PFSK-1 (cell line): ENCODE measurements around the gene LARP4B.

Source experiments
- FOXP2 ChIP-seq: optimal IDR thresholded peaks from 2 replicates; pipeline ENCODE3; 2011; ENCODE audit warnings: borderline replicate concordance, control low read depth, inconsistent platforms; ENCODE audit not compliant: insufficient read depth; ENCODE audit errors: extremely low read length, extremely low read depth
- POLR2AphosphoS5 ChIP-seq: IDR thresholded peaks from 2 replicates; pipeline ENCODE4 v1.6.1; 2012; ENCODE audit warnings: low read depth, mild to moderate bottlenecking, control low read depth, low read length, moderate library complexity
- SIN3A ChIP-seq: IDR thresholded peaks from 2 replicates; pipeline ENCODE4 v1.6.1; 2012; ENCODE audit warnings: mild to moderate bottlenecking, low read length, moderate library complexity, borderline replicate concordance; ENCODE audit not compliant: insufficient read depth
- TAF1 ChIP-seq: IDR thresholded peaks from 2 replicates; pipeline ENCODE4 v1.6.1; 2012; ENCODE audit warnings: low read length, control low read depth, borderline replicate concordance; ENCODE audit not compliant: insufficient read depth
- TF ChIP-seq, protein P1 (sequence below), 2 experiments: IDR thresholded peaks; 2 replicates each; pipeline versions ENCODE4 v1.6.1 to v1.8.0; 2011 to 2012; ENCODE audit warnings: low read depth in 2 of 2, low read length in 2 of 2, control low read depth in 1 of 2, inconsistent platforms in 1 of 2, mild to moderate bottlenecking in 1 of 2, moderate library complexity in 1 of 2; ENCODE audit not compliant: insufficient read depth in 1 of 2

The LARP4B gene

DNA sequence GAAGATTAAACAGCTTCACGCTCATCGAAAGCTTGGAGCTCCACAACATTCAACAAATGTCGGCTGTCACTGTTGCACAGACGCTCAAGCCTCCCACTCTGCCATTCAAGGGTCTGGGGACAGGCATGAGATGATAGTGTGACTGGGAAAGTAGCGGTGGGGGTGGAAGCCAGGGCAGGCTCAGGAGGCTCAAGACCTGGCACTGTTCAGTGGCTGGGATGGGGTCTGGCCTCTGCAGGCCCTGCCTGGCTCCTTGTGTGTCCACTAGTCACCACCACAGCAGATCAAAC, 43.2 kb upstream of the LARP4B start:
- no peak for TF ChIP-seq TAF1
- TF ChIP-seq FOXP2 = no peak
- TF ChIP-seq SIN3A = no peak
- TF ChIP-seq POLR2AphosphoS5 = no peak
- TF ChIP-seq, protein P1, sequence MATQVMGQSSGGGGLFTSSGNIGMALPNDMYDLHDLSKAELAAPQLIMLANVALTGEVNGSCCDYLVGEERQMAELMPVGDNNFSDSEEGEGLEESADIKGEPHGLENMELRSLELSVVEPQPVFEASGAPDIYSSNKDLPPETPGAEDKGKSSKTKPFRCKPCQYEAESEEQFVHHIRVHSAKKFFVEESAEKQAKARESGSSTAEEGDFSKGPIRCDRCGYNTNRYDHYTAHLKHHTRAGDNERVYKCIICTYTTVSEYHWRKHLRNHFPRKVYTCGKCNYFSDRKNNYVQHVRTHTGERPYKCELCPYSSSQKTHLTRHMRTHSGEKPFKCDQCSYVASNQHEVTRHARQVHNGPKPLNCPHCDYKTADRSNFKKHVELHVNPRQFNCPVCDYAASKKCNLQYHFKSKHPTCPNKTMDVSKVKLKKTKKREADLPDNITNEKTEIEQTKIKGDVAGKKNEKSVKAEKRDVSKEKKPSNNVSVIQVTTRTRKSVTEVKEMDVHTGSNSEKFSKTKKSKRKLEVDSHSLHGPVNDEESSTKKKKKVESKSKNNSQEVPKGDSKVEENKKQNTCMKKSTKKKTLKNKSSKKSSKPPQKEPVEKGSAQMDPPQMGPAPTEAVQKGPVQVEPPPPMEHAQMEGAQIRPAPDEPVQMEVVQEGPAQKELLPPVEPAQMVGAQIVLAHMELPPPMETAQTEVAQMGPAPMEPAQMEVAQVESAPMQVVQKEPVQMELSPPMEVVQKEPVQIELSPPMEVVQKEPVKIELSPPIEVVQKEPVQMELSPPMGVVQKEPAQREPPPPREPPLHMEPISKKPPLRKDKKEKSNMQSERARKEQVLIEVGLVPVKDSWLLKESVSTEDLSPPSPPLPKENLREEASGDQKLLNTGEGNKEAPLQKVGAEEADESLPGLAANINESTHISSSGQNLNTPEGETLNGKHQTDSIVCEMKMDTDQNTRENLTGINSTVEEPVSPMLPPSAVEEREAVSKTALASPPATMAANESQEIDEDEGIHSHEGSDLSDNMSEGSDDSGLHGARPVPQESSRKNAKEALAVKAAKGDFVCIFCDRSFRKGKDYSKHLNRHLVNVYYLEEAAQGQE (IDR thresholded peaks at IDR 0.05; ENCODE audit: insufficient read depth in 1 of 2, low read depth in 2 of 2, low read length in 2 of 2) = no peak

DNA sequence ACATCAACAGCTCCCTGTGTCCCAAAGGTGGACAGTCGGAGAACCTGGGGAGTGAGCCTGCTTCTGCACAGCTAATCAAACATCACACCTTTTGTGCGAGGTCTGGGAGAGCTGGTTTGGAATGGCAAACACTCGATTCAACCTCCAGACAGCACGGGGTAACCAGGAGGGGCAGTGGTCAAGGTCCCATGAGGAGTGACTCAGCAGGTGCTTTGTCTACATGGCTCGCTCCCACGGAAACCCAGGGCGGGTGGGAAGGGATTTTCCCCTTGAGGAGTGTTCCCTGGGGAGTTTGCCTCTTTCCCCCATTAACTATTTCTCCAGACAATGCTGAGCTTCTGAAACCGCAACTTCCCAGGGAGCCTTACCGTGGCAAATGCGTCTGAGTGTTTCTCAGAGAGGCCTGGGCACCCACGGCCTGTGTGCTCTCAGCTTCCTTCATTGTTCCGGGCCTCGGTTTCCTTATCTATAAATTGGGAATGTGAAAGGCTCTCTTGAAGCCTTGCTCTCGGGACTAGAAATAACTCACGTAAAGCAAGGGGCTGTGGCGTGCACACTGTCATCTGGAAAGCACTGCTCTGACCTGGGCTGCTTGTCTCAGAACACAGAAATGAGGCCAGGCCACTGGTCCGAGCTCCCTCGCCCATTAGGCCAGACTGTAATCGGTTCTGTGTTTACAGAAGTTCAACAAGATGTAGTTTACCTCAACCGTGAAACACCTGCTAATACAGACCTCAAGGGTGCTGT, 42.7 kb upstream of the LARP4B start:
- no peak for TF ChIP-seq SIN3A
- TF ChIP-seq, protein P1 (IDR thresholded peaks at IDR 0.05; ENCODE audit: insufficient read depth in 1 of 2, low read depth in 2 of 2, low read length in 2 of 2) = no peak
- TF ChIP-seq POLR2AphosphoS5 = no peak
- no peak for TF ChIP-seq FOXP2
- no peak for TF ChIP-seq TAF1

DNA sequence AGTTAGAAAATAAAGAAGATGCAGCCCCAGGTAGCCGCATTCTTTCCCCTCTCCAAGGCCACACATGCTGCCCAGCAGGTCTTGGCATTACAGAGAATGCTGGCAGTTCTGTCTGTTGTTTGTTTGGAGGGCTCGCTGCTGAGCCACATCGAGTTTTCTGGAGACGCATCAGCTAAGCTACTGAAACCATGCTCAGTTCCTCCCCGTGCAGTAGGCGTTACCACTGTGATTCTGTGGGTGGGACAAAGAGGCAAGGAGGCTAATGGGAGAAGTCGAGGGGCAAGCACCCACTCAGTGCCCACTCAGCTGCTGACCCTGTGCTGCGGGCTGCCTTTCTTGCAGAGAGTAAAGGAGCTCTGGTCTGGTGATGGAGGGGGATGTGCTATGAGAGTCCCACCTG, 41.3 kb upstream of the LARP4B start:
- TF ChIP-seq TAF1 (no peak), FOXP2 (no peak), SIN3A (no peak), POLR2AphosphoS5 (no peak)
- TF ChIP-seq, protein P1 (IDR thresholded peaks at IDR 0.05; ENCODE audit: insufficient read depth in 1 of 2, low read depth in 2 of 2, low read length in 2 of 2) = no peak

DNA sequence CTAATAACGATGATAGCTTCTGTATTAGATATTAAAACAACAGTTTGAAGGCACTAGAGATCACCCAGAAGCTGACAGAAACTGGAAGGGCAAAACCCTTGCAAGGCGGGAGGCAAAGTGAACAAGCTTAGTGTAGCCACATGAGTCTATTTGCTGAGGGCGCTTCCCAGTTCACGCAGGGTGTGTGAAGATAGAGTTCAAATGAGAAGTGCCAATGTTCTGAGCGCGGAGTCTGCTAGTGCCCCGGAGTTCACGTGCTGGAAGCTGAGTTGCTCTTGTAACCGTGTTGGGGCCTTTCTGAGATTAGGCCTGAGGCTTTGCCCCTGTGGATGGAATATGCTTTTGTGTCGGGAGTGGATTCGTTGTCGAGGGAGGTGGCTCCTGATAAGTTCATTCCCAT, 40.1 kb upstream of the LARP4B start:
- TF ChIP-seq POLR2AphosphoS5 (no peak), TAF1 (no peak), FOXP2 (no peak), SIN3A (no peak)
- TF ChIP-seq, protein P1 (IDR thresholded peaks at IDR 0.05; ENCODE audit: insufficient read depth in 1 of 2, low read depth in 2 of 2, low read length in 2 of 2) = no peak
